T47D (cell line): ENCODE data around the gene HSPA12B.

Source experiments
- DNase-seq, 2 experiments: peaks; one replicate each; pipeline versions ENCODE4 v3.0.0 to v3.0.0-alpha.2; 2011 to 2012; ENCODE audit warnings: low read depth in 1 of 2, low spot score in 1 of 2
- JUND ChIP-seq: IDR thresholded peaks from 2 replicates; pipeline ENCODE4 v1.6.1; 2012; ENCODE audit warnings: low read depth
- in situ Hi-C: cut with HindIII; loops from 2 replicates; pipeline ENCODE4 v1.10.0; 2016; ENCODE audit warnings: low sequenced_read_pairs, low pct_unique_long_range_greater_than_20kb

The HSPA12B gene

GRCh38 chr20:3759884-3760283 is 27.4 kb downstream of the HSPA12B start:
- TF ChIP-seq JUND = no peak
- in situ Hi-C loops = no loop called here
- no peak for DNase-seq

- DNase-seq = no peak
- in situ Hi-C loops = no loop called here
- TF ChIP-seq JUND = no peak
Observed at GRCh38 chr20:3760655-3761348, 28.3 kb downstream of the HSPA12B start.

GRCh38 chr20:3763671-3764601 is 31.5 kb downstream of the HSPA12B start:
- no peak for TF ChIP-seq JUND
- no peak for DNase-seq
- in situ Hi-C loops = no loop called here

- in situ Hi-C loops = no loop called here
- no peak for DNase-seq
Observed at GRCh38 chr20:3764659-3765058, 32.2 kb downstream of the HSPA12B start.

GRCh38 chr20:3765171-3765882 is 32.8 kb downstream of the HSPA12B start:
- no peak for TF ChIP-seq JUND
- no peak for DNase-seq
- in situ Hi-C loops = no loop called here

More at GRCh38 chr20:3764659-3765058, 32.2 kb downstream of the HSPA12B start:
- no peak for TF ChIP-seq JUND

GRCh38 chr20:3766422-3767109 is 34.1 kb downstream of the HSPA12B start:
- in situ Hi-C loops = no loop called here
- no peak for TF ChIP-seq JUND
- DNase-seq = no peak

GRCh38 chr20:3767110-3767426 is 34.6 kb downstream of the HSPA12B start:
- no peak for DNase-seq
- in situ Hi-C loops = no loop called here
- no peak for TF ChIP-seq JUND

GRCh38 chr20:3767427-3768341 is 35.2 kb downstream of the HSPA12B start, which contains the start of gene ADISSP:
ADISSP (minus strand) TSS chr20:3767753; CDS start chr20:3760100, 7,653 bp downstream.
- TF ChIP-seq JUND = no peak
- in situ Hi-C loops = no loop called here

GRCh38 chr20:3768342-3769130 is 36.1 kb downstream of the HSPA12B start:
- DNase-seq = peak in 1 of 2 experiments; percentile 71
- TF ChIP-seq JUND = no peak
- in situ Hi-C loops = no loop called here

More at GRCh38 chr20:3767427-3768341, 35.2 kb downstream of the HSPA12B start, which contains the start of gene ADISSP:
- peak; percentile 98 for DNase-seq

GRCh38 chr20:3771552-3772058 is 39.1 kb downstream of the HSPA12B start:
- DNase-seq = no peak
- TF ChIP-seq JUND = no peak
- in situ Hi-C loops = no loop called here
